ENCODE results near the gene CRADD. TPM values are rescaled to one million over a fixed set of nuclear protein-coding genes. Genes with fewer than 3 reads are reported as not detected.

CRADD gene
- total and polyA plus RNA-seq, 10 of the 15 experiments (the other 5 are each of a cell fraction or from before 2014, with no cell fraction given): 7.6 to 15.5 (median 11.7) TPM

DNA sequence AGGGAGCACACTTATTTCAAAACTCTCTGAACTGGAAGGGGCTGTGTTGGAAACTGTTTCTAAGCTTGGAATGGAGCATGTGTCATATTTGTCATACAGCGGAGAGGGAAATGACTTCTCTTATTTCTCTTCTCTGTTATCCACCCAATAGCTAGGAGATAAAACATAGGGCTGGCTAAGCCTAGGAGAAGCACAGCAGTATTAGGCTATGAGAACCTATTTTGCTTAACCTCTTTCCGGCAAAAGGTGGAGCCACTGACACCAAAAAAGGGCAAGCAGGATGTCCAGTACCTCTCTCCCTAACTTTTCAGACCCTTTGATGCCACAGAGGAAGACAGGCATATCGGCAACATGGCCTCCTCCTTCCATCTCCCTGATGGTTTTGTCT lies 148.3 kb downstream of the CRADD start:
- ChIA-PET RAD21 (ENCODE audit: unreplicated experiment) (no interaction called here), SMC1A (ENCODE audit: uncharacterized antibody, unreplicated experiment) (interaction anchor here (2.6 kb wide), 1 partner anchor 10 kb away, joined by 9 read pairs; no protein-coding TSS in a partner anchor), POLR2A (no interaction called here), CTCF (no interaction called here)
- 82% methylated on average over 3 of the region's 3 CpGs for WGBS (ENCODE audit: insufficient coverage, insufficient replicate concordance, low lambda C conversion rate, missing lambda C conversion rate)
- no TSS peak for BruUV-seq (replicated peaks)
- Histone ChIP-seq H3K36me3 (ENCODE audit: control insufficient read depth in 2 of 2, insufficient read depth in 2 of 2, low read length in 1 of 2) (no peaks in the 10 kb centered on the region), H3K4me1 (ENCODE audit: control insufficient read depth, insufficient read depth, low read length) (no peaks in the 10 kb centered on the region), H3K4me2 (ENCODE audit: control insufficient read depth, insufficient read depth) (no peak overlapping the region), H4K20me1 (ENCODE audit: control insufficient read depth, insufficient read depth) (no peaks in the 10 kb centered on the region), H3K9ac (ENCODE audit: control insufficient read depth, insufficient read depth, low read length) (no peak overlapping the region), H3K27me3 (replicated peaks in 1 of 2; ENCODE audit: control insufficient read depth in 2 of 2, insufficient read depth in 2 of 2, low read length in 1 of 2) (no peaks in the 10 kb centered on the region), H3K4me3 (no peak overlapping the region), H2AFZ (ENCODE audit: control insufficient read depth, low read depth, low read length) (no peak overlapping the region), H3K27ac (ENCODE audit: control insufficient read depth, insufficient read depth) (no peak overlapping the region), H3K9me3 (replicated peaks; ENCODE audit: control insufficient read depth, insufficient read depth, low read length) (no peaks in the 10 kb centered on the region), H3K79me2 (ENCODE audit: control insufficient read depth, insufficient read depth, low read length) (no peaks in the 10 kb centered on the region)
- in situ Hi-C loops (cut with MboI): no loop called here
- DNase-seq (ENCODE audit: low read depth, low spot score) (no peak), FAIRE-seq (no peak), ATAC-seq (no peak)
- TF ChIP-seq, protein P1, sequence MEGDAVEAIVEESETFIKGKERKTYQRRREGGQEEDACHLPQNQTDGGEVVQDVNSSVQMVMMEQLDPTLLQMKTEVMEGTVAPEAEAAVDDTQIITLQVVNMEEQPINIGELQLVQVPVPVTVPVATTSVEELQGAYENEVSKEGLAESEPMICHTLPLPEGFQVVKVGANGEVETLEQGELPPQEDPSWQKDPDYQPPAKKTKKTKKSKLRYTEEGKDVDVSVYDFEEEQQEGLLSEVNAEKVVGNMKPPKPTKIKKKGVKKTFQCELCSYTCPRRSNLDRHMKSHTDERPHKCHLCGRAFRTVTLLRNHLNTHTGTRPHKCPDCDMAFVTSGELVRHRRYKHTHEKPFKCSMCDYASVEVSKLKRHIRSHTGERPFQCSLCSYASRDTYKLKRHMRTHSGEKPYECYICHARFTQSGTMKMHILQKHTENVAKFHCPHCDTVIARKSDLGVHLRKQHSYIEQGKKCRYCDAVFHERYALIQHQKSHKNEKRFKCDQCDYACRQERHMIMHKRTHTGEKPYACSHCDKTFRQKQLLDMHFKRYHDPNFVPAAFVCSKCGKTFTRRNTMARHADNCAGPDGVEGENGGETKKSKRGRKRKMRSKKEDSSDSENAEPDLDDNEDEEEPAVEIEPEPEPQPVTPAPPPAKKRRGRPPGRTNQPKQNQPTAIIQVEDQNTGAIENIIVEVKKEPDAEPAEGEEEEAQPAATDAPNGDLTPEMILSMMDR (IDR thresholded peaks at IDR 0.05 in 2 of 3, conservative IDR thresholded peaks at IDR 0.05 in 1 of 3; ENCODE audit: control insufficient read depth in 2 of 3, extremely low read depth in 1 of 3, insufficient read depth in 1 of 3, low read depth in 3 of 3, low read length in 3 of 3): peak in 1 of 3 experiments; percentile 11; a peak in 1 of 6 replicates
- TF ChIP-seq SRF (IDR thresholded peaks at IDR 0.05; ENCODE audit: low read depth in 2 of 2, low read length in 2 of 2) (peak in 1 of 2 experiments; percentile 34; a peak in 1 of 4 replicates), E2F8 (IDR thresholded peaks at IDR 0.05; ENCODE audit: low read depth, partially characterized antibody) (no peak)
- intact Hi-C loops (cut with micrococcal nuclease; ENCODE audit: unreplicated experiment): no loop called here

All from GM12878 (cell line).